Measurements from ENCODE around the gene RSPRY1.

- TF ChIP-seq RAD21 (IDR thresholded peaks at IDR 0.05; ENCODE audit: low read length): no peak
- no peak for TF ChIP-seq CTCF (IDR thresholded peaks at IDR 0.05)
These were observed 84.9 kb downstream of the RSPRY1 start for GRCh38 chr16:57271063-57271345.

All from SK-N-SH (cell line).